A673 (cell line): Measurements from ENCODE around the gene MGA. TPM values are rescaled to one million over a fixed set of nuclear protein-coding genes. Genes with fewer than 3 reads are reported as not detected.

Experiments
- BruUV-seq: library from RNA; stranded (reverse); fragments of 400-500 nt; replicated peaks from 2 replicates; lab custom pipeline; 2021; lab: Mats Ljungman, UMichigan
- CTCF ChIA-PET: fragments of 300-600 bp; sonication (Branson Sonifier 250); formaldehyde crosslinking; loops from one replicate; lab custom pipeline; 2022; ENCODE audit warnings: antibody characterized with exemption; lab: Charles Lee
- POLR2A ChIA-PET: fragments of 300-600 bp; sonication (Branson Sonifier 250); formaldehyde crosslinking; loops from one replicate; lab custom pipeline; 2022; ENCODE audit warnings: antibody characterized with exemption; ENCODE audit not compliant: low non-redundant PET; lab: Charles Lee
- DNase-seq: peaks from one replicate; pipeline ENCODE4 v3.0.0-alpha.2; 2015; ENCODE audit warnings: low spot score
- H3K27ac ChIP-seq: fragments of 200-600 bp; sonication (generic); 2 replicates; pipeline ENCODE4 v1.5.1; 2016; ENCODE audit warnings: mixed run types, low read depth, mild to moderate bottlenecking, mixed read lengths, antibody characterized with exemption, low read length; ENCODE audit not compliant: poor library complexity, severe bottlenecking
- H3K27me3 ChIP-seq: fragments of 200-600 bp; sonication (generic); replicated peaks from 2 replicates; pipeline ENCODE4 v1.6.1; 2017; ENCODE audit warnings: mixed run types, low read depth, mild to moderate bottlenecking, mixed read lengths, antibody characterized with exemption, low read length; ENCODE audit not compliant: insufficient read depth, poor library complexity
- H3K36me3 ChIP-seq: fragments of 200-600 bp; sonication (generic); 2 replicates; pipeline ENCODE4 v1.6.1; 2016; ENCODE audit warnings: mixed run types, mild to moderate bottlenecking, mixed read lengths, antibody characterized with exemption, low read length; ENCODE audit not compliant: insufficient read depth, poor library complexity, severe bottlenecking
- H3K4me1 ChIP-seq: fragments of 200-600 bp; sonication (generic); 2 replicates; pipeline ENCODE4 v1.6.1; 2017; ENCODE audit warnings: mixed run types, mild to moderate bottlenecking, mixed read lengths, antibody characterized with exemption, low read length; ENCODE audit not compliant: insufficient read depth, poor library complexity, severe bottlenecking
- H3K4me3 ChIP-seq: fragments of 200-600 bp; sonication (generic); 2 replicates; pipeline ENCODE4 v1.5.1; 2016; ENCODE audit warnings: low read depth, mixed run types, mild to moderate bottlenecking, mixed read lengths, low read length; ENCODE audit not compliant: poor library complexity, severe bottlenecking
- H3K9me3 ChIP-seq: fragments of 200-600 bp; sonication (generic); 2 replicates; pipeline ENCODE4 v1.6.1; 2016; ENCODE audit warnings: mixed run types, low read depth, mild to moderate bottlenecking, mixed read lengths, antibody characterized with exemption, low read length; ENCODE audit not compliant: poor library complexity, severe bottlenecking
- EZH2 ChIP-seq: fragments of 200-600 bp; sonication (generic); IDR thresholded peaks from 2 replicates; pipeline ENCODE4 v1.6.1; 2017; ENCODE audit warnings: borderline replicate concordance, low read depth, mild to moderate bottlenecking, mixed read lengths, antibody characterized with exemption, low read length; ENCODE audit not compliant: poor library complexity, severe bottlenecking
- intact Hi-C: fragments of 100-400 bp; cut with micrococcal nuclease; formaldehyde crosslinking; loops from one replicate; pipeline ENCODE4 v1.10.0; 2022; ENCODE audit not compliant: unreplicated experiment
- total RNA-seq: library from RNA; stranded (reverse); gene quantifications from 2 replicates; pipeline ENCODE4 v1.2.3, GENCODE V29; 2021
- TF ChIP-seq, protein P1 (sequence below): fragments of 300-800, 200-600 bp; sonication (generic); conservative IDR thresholded peaks from 2 replicates; pipeline ENCODE4 v1.5.1; 2017; ENCODE audit warnings: low read depth, mild to moderate bottlenecking, antibody characterized with exemption, low read length, moderate library complexity, mixed read lengths

Gene MGA
- total RNA-seq, 1 experiment from 2014 or later, result 49.3 TPM

DNA sequence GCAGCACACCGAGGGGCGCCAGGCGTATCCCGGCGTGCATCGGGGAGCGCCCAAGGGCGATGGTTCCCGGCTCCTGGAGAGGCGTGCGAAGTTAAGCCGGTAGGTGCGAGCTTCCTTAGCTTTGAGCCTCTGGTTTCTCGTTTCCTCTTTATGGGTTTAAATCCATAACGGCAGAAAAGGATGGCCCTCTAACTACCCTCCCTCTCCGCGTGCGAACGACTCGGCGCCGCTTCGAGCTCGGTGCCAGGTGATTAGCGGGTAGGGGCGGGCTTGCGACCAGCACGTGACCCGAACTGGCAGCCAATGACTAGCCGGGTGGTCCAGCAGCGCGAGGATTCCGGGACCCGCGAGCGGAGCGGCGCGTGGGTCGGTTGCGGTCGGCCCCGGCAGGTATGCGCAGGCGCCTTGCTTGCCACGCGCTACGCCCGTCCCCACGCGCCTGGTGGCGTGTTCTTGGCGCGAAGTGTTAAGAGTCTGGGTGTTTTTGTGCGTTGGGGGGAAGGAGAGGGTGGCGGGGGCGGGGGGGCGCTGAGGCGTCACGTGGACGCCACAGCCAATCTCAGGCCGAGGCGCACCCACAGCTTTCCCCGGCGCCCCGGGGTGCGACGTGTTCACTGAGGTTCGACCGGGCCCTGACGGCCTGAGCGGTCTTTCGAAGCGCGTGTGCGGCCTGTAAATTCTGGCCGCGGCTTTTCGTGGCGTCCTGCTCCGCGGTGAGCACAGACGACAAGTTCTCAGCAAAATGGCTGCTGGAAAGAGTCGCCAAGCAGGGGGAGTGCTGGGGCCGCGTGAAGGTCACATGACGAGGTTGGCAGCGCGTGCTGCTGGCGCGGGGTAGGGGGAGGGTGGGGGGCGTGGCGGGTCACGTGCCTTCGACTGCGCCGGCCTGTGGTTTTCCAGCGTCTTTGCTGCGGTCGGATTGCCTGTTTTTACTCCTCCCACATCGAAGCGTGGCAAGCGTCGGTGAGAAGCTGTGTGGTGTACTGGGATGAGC, 38.7 kb upstream of the MGA start:
- Histone ChIP-seq H3K4me1 (peaks cover 10% of the 10 kb centered on the region), H3K36me3 (no peaks in the 10 kb centered on the region), H3K27ac (peak overlapping the region; percentile 80), H3K27me3 (no peaks in the 10 kb centered on the region), H3K4me3 (peak overlapping the region; percentile 51), H3K9me3 (no peaks in the 10 kb centered on the region)
- DNase-seq, result peak; percentile 91
- TF ChIP-seq, protein P1, sequence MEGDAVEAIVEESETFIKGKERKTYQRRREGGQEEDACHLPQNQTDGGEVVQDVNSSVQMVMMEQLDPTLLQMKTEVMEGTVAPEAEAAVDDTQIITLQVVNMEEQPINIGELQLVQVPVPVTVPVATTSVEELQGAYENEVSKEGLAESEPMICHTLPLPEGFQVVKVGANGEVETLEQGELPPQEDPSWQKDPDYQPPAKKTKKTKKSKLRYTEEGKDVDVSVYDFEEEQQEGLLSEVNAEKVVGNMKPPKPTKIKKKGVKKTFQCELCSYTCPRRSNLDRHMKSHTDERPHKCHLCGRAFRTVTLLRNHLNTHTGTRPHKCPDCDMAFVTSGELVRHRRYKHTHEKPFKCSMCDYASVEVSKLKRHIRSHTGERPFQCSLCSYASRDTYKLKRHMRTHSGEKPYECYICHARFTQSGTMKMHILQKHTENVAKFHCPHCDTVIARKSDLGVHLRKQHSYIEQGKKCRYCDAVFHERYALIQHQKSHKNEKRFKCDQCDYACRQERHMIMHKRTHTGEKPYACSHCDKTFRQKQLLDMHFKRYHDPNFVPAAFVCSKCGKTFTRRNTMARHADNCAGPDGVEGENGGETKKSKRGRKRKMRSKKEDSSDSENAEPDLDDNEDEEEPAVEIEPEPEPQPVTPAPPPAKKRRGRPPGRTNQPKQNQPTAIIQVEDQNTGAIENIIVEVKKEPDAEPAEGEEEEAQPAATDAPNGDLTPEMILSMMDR, result no peak
- TF ChIP-seq EZH2, result no peak
- intact Hi-C loops, result no loop called here
- BruUV-seq, result no TSS peak
- CTCF ChIA-PET, result interaction anchor here (0.6 kb wide), 1 partner anchor 17 kb away, joined by 7 read pairs; no protein-coding TSS in a partner anchor
- POLR2A ChIA-PET, result interaction anchor here (0.5 kb wide), 1 partner anchor 40 kb away, joined by 3 read pairs; no protein-coding TSS in a partner anchor

DNA sequence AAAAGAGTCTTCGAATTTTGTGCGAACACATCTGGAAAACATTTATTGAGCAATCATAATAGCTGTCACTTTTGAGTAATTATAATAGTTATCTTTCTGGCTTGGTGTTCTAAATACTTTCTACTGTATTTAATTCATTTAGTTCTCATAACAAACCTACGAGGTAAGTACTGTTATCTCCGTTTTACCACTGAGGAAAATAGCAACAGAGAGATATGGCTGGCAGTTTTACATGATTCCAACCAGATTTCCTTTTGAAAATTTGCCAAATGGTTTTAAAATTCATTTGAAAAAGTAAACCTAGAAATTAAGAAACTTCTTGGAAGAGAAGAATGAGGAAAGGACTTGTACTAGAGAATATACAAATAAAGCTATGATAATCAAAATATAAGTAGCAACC, 37.3 kb upstream of the MGA start:
- H3K4me1 ChIP-seq, result peaks cover 10% of the 10 kb centered on the region
- no peaks in the 10 kb centered on the region for H3K27me3 ChIP-seq
- no peaks in the 10 kb centered on the region for H3K36me3 ChIP-seq
- TF ChIP-seq, protein P1, result no peak
- TF ChIP-seq EZH2, result no peak
- no peaks in the 10 kb centered on the region for H3K9me3 ChIP-seq
- CTCF ChIA-PET, result no interaction called here
- intact Hi-C loops, result no loop called here
- no peak overlapping the region for H3K4me3 ChIP-seq
- POLR2A ChIA-PET, result no interaction called here
- no peak overlapping the region for H3K27ac ChIP-seq
- BruUV-seq, result no TSS peak
- DNase-seq, result no peak

DNA sequence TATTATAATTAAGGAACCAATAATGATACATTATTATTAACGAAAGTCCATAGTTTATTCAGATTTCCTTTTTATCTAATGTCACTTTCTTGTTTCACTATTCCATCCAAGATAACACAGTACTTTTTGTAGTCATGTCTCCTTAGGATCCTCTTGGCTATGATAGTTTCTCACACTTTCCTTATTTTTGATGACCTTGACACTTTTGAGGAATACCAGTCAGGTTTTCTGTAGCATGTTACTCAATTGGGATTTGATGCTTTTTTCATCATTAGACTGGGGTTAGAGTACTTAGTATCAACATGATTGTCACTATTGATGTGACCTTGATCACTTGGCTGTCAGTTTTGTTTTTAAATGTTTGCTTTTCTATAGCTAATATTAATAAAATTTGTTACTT, 33.0 kb upstream of the MGA start:
- Histone ChIP-seq H3K4me3 (no peak overlapping the region), H3K27me3 (no peaks in the 10 kb centered on the region), H3K9me3 (no peaks in the 10 kb centered on the region), H3K36me3 (no peaks in the 10 kb centered on the region), H3K4me1 (peaks cover 6% of the 10 kb centered on the region), H3K27ac (no peak overlapping the region)
- CTCF ChIA-PET, result no interaction called here
- DNase-seq, result no peak
- POLR2A ChIA-PET, result no interaction called here
- no TSS peak for BruUV-seq
- intact Hi-C loops, result no loop called here
- TF ChIP-seq, protein P1, result no peak
- TF ChIP-seq EZH2, result no peak
